T1000 (cell line): ENCODE data around the gene CYP1A2.
"Not testable (repeated sequence)": the region's sequence is repeated elsewhere in the genome, so short reads cannot be mapped to it uniquely, and the experiment has no call there.

ENCODE experiments used
- DNase-seq: peaks from one replicate; lab custom pipeline; 2025; ENCODE audit warnings: mixed read lengths; lab: John Stamatoyannopoulos, UW

CYP1A2 gene

GRCh38 chr15:74748322-74748946, at the start of gene CYP1A2:
TSS of gene CYP1A2 (plus strand) at chr15:74748845. CDS start at chr15:74749739, 894 bp downstream.
- no peak for DNase-seq

- DNase-seq = no peak
Measured at GRCh38 chr15:74709011-74709410, 39.6 kb upstream of the CYP1A2 start.

DNA sequence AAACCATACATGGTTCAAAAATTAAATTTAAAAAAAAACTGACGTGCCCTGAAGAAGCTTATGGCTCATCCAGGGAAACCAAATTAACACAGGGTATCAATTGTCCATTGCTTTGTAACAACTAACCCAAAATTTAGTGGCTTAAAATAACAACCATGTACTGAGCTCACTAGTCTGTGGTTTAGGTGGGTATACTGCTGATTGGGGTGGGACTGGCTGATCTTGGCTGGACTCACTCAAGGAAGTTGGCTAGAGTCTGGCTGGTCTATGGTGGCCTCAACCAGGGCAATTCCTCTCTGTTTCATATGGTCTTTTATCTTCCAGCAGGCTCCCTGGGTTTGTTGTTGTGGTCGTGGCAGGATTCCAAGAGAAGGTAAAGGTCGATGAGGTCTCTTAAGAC, 38.8 kb upstream of the CYP1A2 start:
- no peak for DNase-seq

DNA sequence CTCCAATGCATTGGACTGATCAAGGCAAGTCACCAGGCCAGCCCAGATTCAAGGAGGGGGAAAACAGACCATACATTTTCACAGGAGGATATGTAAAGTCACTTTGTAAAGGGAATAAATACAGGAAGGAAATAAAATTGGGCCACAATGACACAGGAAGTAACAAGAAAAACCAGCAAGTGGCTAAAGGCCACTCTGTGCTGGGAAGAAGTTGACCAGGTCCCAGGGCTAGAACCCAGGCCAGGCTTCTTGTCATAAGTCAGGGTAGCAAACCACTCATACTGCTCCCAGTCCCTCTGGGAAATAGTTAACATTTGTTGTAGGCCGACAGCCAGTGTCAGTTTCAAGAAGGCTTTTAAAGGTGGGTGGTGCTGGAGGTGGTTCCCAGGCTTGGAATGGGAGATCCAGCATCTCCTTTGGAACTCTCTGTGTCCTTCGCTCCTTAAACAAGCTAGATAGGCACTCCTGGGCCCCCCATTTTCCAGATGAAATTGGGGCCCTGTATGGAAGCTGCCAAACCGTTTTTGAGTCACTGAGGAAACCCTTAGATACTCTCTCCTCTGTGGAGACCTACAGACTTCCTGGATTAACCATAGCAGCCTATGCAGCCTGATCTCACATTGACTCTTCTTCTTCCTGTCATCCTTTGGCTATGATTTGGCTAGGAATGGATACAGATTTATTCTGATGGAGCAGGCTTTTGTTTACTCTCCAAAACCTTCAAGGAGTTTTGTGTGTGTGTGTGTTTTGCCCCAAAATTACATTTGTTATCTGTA, 38.1 kb upstream of the CYP1A2 start:
- DNase-seq = no peak

DNA sequence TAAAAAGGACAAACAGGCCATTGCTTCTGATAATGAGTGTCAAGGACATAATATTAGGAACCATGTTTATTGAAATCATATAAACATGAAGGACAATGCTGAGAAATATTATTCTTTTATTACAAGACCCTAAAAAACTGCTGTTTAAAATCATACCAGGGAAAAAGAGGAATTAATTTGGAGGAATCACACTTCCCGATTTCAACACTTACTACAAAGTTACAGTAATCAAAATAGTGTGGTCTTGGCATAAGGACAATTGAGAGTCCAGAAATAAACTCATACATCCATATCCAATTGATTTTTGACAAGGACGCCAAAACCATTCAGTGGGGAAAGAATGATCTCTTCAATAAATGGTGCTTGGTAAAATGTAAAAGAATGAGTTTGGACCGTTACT, 36.3 kb upstream of the CYP1A2 start:
- DNase-seq = no peak

DNA sequence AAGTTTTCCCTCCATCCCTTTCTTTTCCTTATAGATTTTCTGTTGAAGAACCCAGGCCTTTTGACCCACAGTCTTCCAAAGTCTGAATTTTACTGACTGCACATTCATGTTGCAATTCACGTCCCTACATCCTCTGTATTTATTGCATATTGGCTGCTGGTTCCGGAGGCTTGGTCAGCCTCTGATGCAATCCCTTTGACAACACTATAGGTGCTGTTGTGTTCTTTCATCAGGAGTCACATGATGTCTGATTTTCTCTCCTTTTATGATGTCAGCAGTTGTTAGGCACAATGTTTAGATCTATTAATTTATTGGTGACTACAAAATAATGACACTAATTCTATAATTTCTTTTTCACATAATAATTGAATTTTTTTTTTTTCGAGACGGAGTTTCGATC, 32.0 kb upstream of the CYP1A2 start:
- no peak for DNase-seq

DNA sequence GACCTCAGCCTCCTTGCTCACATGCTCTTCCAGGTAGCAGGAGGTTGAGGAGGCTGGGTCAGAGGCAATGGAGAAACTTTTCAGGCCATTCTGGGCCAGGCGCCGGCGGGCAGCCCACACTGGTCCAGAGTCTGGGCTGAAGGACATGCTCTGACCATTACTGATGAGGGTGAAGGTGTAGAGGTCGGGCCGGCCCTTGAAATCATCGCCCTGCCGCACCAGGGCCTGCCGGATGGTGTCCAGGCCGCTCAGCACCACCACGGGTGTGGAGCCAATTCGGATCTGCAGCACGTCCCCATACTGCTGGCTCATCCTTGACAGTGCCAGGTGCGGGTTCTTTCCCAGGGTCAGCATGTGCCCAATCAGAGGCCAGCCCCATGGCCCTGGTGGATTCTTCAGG, 26.1 kb upstream of the CYP1A2 start:
- DNase-seq = no peak

- no peak for DNase-seq
Measured at GRCh38 chr15:74723187-74723586, 25.5 kb upstream of the CYP1A2 start.

GRCh38 chr15:74723754-74724334, 24.8 kb upstream of the CYP1A2 start:
- DNase-seq = no peak

- no peak for DNase-seq
Measured at GRCh38 chr15:74724570-74725224, 23.9 kb upstream of the CYP1A2 start.

GRCh38 chr15:74725225-74725774, 23.3 kb upstream of the CYP1A2 start, which contains the start of gene CYP1A1:
TSS of gene CYP1A1 (minus strand) at chr15:74725528. CDS start at chr15:74723097, 2,431 bp downstream.
- DNase-seq = no peak

DNA sequence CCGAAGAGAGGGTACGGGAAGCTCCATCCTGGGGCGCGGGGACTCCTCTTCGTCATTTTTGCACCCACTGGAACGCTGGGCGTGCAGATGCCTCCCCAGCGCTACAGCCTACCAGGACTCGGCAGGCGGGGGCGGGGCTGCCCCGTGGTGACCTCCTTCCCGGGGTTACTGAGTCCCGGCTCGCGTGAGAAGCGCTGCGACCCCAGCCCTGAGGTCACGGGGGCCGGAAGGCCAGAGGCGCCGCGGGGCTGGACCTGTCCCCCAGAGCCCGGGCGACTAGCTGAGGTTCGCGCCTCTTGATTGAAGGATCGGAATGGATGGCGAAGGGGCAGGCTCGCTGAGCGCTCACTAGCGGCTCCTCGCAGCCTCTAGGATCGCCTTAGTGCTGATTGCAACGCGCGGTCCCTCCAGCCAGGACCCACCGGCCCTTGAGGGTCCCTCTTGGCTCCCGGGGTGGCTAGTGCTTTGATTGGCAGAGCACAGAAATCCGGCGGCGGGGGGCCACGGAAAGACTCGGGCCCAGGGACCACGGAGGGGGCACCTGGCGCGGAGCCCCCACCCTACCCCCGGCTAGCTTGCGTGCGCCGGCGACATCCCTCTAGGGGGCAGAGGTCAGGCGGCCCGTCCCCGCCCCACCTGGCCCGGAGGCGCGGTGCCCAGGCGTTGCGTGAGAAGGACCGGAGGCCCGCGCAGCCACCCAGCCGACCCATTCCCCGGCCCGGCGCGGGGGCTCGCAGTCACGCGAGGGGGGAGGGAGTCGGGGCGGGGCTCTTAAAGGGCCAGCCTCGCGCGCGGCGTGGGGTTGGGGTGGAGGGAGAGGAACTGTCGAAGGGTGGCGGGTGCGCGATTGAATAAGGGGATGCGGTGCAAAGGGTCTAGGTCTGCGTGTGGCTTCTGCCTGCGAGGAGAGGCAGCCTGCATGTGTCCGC, 22.5 kb upstream of the CYP1A2 start:
- DNase-seq = peak; percentile 24

DNA sequence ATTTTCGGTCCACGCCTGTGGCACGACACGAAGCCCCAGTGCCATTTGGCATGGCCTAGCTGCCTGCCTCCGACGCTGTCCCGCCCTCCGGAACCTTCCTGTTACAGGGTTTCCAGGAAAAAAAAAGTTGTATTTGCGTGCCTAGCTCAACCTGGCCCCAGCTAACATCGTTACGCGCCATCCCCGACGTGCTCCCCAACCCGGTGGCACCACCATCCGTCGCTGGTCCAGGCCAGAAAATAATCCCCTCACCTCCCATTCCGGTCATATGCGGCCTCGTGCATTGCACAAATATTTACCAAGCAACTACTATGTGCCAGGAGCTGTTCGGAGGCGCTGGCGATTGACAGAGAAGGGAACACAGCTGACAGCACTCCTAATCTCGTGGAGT, 21.9 kb upstream of the CYP1A2 start:
- no peak for DNase-seq

DNA sequence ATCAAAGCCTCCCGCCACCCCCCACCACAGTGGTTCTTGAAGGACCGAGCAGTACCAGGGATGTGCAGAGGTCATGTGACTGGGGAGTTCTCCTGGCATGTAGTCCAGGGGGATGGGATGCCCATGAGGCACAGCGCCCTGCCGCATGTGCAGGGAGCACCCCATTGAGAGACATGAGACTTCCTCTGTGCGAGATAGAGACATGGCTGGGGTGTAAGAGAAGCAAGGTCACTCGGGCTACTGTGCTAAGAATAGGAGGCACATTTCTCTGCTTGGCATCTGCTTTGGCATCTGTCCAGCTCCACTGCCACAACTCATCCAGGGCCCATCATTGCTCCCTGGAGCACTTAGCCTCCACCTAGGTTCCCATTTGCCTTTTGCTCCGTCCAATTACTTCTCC, 20.9 kb upstream of the CYP1A2 start:
- no peak for DNase-seq

DNA sequence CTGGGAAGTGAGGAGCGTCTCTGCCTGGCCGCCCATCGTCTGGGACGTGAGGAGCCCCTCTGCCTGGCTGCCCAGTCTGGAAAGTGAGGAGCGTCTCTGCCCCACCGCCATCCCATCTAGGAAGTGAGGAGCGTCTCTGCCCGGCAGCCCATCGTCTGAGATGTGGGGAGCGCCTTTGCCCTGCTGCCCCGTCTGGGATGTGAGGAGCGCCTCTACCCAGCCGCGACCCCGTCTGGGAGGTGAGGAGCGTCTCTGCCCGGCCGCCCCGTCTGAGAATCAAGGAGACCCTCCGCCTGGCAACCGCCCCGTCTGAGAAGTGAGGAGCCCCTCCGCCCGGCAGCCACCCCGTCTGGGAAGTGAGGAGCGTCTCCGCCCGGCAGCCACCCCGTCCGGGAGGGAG, 19.9 kb upstream of the CYP1A2 start:
- DNase-seq = not testable (repeated sequence)

DNA sequence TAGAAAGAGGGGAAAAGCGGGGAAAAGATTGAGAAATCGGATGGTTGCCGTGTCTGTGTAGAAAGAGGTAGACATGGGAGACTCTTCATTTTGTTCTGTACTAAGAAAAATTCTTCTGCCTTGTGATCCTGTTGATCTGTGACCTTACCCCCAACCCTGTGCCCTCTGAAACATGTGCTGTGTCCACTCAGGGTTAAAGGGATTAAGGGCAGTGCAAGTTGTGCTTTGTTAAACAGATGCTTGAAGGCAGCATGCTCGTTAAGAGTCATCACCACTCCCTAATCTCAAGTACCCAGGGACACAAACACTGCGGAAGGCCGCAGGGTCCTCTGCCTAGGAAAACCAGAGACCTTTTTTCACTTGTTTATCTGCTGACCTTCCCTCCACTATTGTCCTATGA, 19.3 kb upstream of the CYP1A2 start:
- DNase-seq = not testable (repeated sequence)

GRCh38 chr15:74730619-74731316, 17.9 kb upstream of the CYP1A2 start:
- no peak for DNase-seq

DNA sequence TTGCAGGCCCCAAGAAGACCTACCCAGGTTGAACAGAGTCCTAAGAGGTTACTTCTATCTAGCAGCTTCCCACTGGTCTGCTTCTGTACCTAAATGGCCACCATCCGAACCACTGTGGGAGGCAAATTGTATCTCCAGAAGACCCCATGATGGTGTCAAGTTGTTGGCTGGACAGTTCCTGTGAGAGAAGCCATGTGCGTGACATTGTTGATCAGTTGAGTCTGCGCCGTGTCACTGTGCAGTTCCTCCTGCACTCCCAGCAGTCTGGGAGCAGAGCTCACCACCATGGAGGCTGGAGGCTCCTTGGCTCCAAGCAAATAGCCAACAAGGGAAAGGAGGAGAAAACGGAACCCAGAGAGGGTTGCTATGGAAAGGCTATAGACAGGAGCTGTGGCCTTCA, 15.8 kb upstream of the CYP1A2 start:
- no peak for DNase-seq

DNA sequence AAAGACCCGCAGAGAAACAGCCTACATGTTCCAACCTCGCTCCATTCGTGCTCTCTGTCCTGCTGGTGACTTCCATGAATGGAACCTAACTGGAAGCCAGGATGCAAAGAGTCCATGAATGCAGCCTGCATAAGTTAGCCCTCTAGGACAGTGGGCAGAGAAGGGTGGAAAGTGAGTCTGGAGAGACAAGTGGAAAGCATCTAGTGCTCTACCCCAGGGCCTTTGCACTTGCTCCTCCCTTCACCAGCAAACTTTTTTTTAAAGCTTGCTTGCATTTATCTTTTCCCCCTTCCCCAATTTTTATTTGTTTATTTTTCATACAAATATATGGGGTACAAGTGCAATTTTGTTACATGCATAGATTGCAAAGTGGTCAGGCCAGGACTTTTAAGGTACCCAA, 15.4 kb upstream of the CYP1A2 start:
- no peak for DNase-seq

GRCh38 chr15:74735305-74735704, 13.3 kb upstream of the CYP1A2 start:
- DNase-seq = no peak

GRCh38 chr15:74738239-74738638, 10.4 kb upstream of the CYP1A2 start:
- not testable (repeated sequence) for DNase-seq
